Common myeloid progenitor, CD34-positive (primary cell): ENCODE measurements around the gene CAMK1.
A peak's percentile ranks its signal among the peaks of the same experiment; 100 is the strongest.

Experiments used
- CTCF ChIA-PET: fragments of 350-600 bp; sonication (Branson Sonifier 250); formaldehyde crosslinking; loops from one replicate; lab custom pipeline; 2021; ENCODE audit warnings: antibody characterized with exemption; lab: Charles Lee
- POLR2A ChIA-PET: fragments of 350-600 bp; sonication (Branson Sonifier 250); formaldehyde crosslinking; loops from one replicate; lab custom pipeline; 2021; ENCODE audit warnings: antibody characterized with exemption; lab: Charles Lee
- DNase-seq, 3 donors: peaks; one replicate each; pipeline versions ENCODE4 v3.0.0 to v3.0.0-alpha.2; 2013
- H3K27ac ChIP-seq, 2 experiments: 1 replicate in 1 of 2; 2 replicates in 1 of 2; pipeline ENCODE4 v1.7.0; 2013; ENCODE audit warnings: inconsistent platforms in 2 of 2, low read length in 2 of 2, mild to moderate bottlenecking in 2 of 2, low read depth in 1 of 2, moderate library complexity in 1 of 2; ENCODE audit not compliant: severe bottlenecking in 2 of 2, insufficient read depth in 1 of 2, poor library complexity in 1 of 2
- H3K27me3 ChIP-seq, 5 experiments: replicated peaks in 2 of 5; 1 replicate in 3 of 5; 2 replicates in 2 of 5; pipeline versions ENCODE4 v1.6.1 to v1.7.0; 2013; ENCODE audit warnings: low read length in 4 of 5, mild to moderate bottlenecking in 2 of 5, moderate library complexity in 2 of 5, inconsistent platforms in 1 of 5; ENCODE audit not compliant: insufficient read depth in 5 of 5, control insufficient read depth in 4 of 5
- H3K36me3 ChIP-seq, 4 experiments: 1 replicate in 2 of 4; 2 replicates in 2 of 4; pipeline versions ENCODE4 v1.6.1 to v1.7.0; 2013; ENCODE audit warnings: low read length in 3 of 4, control low read depth in 1 of 4, mild to moderate bottlenecking in 1 of 4; ENCODE audit not compliant: control insufficient read depth in 4 of 4, insufficient read depth in 4 of 4
- H3K4me1 ChIP-seq, 4 experiments: 1 replicate in 3 of 4; 2 replicates in 1 of 4; pipeline versions ENCODE4 v1.6.1 to v1.7.1; 2013; ENCODE audit warnings: low read length in 3 of 4, mild to moderate bottlenecking in 3 of 4, control low read depth in 1 of 4, inconsistent platforms in 1 of 4, moderate library complexity in 1 of 4; ENCODE audit not compliant: control insufficient read depth in 4 of 4, insufficient read depth in 4 of 4; ENCODE audit errors: control extremely low read depth in 1 of 4
- H3K4me3 ChIP-seq, 7 experiments: 1 replicate in 4 of 7; 2 replicates in 3 of 7; pipeline versions ENCODE4 v1.5.1 to v1.7.0; 2013; ENCODE audit warnings: mild to moderate bottlenecking in 7 of 7, low read length in 6 of 7, moderate library complexity in 6 of 7, inconsistent platforms in 2 of 7, low read depth in 2 of 7, control low read depth in 1 of 7; ENCODE audit not compliant: insufficient read depth in 4 of 7, control insufficient read depth in 1 of 7; ENCODE audit errors: extremely low read depth in 1 of 7
- H3K9me3 ChIP-seq, 5 experiments: 1 replicate in 4 of 5; 2 replicates in 1 of 5; pipeline versions ENCODE4 v1.6.1 to v1.7.1; 2013; ENCODE audit warnings: low read length in 4 of 5, mild to moderate bottlenecking in 2 of 5, inconsistent platforms in 1 of 5, low read depth in 1 of 5, moderate library complexity in 1 of 5; ENCODE audit not compliant: control insufficient read depth in 4 of 5, insufficient read depth in 2 of 5; ENCODE audit errors: control extremely low read depth in 1 of 5
- WGBS: methylation state at CpG from one replicate; pipeline ENCODE4 v1.1.5; 2013; ENCODE audit not compliant: insufficient coverage; 5-methylcytosine and 5-hydroxymethylcytosine counted together

CAMK1 gene

DNA sequence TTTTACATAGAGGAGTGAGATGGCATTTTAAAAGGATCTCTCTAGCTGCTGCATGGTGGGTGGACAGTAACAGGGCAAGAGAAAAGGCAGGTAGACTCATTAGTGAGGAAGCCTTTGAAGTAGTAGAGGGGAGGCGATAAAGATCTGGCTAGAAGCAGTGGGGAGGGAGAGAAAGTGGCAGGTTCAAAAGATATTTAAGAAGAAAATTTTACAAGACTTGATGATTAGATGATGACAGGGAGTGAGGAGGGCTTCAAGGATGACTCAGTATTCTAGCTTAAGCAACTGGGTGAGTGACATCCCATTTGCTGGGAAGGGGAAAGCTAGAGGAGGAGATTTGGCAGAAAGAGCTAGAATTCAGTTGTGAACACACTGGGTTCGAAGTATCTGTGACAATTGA, 42.0 kb downstream of the CAMK1 start:
- Histone ChIP-seq H3K4me3 (no peak overlapping the region), H3K27me3 (no peaks in the 10 kb centered on the region), H3K4me1 (peaks cover 3 to 28% (median 22%) of the 10 kb centered on the region in 4 experiments), H3K27ac (no peak overlapping the region), H3K9me3 (no peaks in the 10 kb centered on the region), H3K36me3 (no peaks in the 10 kb centered on the region)
- ChIA-PET CTCF (interaction anchor here (0.8 to 8.5 kb wide), 15 partner anchors 9 to 219 kb away, joined by 3 to 107 read pairs (median 6); no protein-coding TSS in a partner anchor), POLR2A (interaction anchor here (1.4 kb wide), 1 partner anchor 12 kb away, joined by 3 read pairs; no protein-coding TSS in a partner anchor)
- DNase-seq: no peak
- WGBS: 100% methylated on average over 2 of the region's 2 CpGs

DNA sequence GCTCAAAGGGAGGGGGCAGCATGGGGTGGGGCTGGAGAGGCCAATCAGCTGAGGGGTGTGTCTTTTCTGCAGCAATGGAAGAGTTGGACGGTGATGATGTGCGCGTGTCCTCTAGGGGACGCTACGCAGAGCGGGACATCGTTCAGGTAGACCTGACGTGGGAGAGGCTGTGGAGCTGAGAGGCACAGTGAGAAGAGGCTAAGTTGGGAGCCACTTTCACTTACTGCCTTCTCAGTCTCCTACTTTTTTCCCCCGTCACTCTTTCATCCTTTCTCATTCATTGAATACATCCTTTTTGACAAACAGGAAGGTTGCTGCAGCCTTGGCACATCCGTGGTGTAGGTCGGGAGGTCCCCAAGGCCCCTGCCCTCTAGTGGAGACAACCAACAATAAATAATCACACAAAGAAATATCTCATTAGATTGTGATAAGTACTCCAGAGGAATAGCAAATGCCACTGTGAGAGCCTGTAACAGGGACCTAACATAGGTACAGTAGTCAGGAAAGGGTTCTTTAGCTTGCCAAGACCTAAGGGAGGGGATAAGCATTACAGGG, 42.6 kb downstream of the CAMK1 start:
- ChIA-PET CTCF (interaction anchor here (0.7 to 8.5 kb wide), 16 partner anchors 9 to 220 kb away, joined by 3 to 107 read pairs (median 5); no protein-coding TSS in a partner anchor), POLR2A (interaction anchor here (1.4 kb wide), 1 partner anchor 11 kb away, joined by 3 read pairs; no protein-coding TSS in a partner anchor)
- Histone ChIP-seq H3K27ac (no peak overlapping the region), H3K9me3 (no peaks in the 10 kb centered on the region), H3K4me1 (peaks cover 3 to 24% (median 17%) of the 10 kb centered on the region in 4 experiments), H3K4me3 (peak overlapping the region in 1 of 7 experiments; percentile 48), H3K27me3 (no peaks in the 10 kb centered on the region), H3K36me3 (no peaks in the 10 kb centered on the region)
- DNase-seq: peak; percentile 74 to 83 (median 82)
- 26% methylated on average over 9 of the region's 11 CpGs for WGBS

DNA sequence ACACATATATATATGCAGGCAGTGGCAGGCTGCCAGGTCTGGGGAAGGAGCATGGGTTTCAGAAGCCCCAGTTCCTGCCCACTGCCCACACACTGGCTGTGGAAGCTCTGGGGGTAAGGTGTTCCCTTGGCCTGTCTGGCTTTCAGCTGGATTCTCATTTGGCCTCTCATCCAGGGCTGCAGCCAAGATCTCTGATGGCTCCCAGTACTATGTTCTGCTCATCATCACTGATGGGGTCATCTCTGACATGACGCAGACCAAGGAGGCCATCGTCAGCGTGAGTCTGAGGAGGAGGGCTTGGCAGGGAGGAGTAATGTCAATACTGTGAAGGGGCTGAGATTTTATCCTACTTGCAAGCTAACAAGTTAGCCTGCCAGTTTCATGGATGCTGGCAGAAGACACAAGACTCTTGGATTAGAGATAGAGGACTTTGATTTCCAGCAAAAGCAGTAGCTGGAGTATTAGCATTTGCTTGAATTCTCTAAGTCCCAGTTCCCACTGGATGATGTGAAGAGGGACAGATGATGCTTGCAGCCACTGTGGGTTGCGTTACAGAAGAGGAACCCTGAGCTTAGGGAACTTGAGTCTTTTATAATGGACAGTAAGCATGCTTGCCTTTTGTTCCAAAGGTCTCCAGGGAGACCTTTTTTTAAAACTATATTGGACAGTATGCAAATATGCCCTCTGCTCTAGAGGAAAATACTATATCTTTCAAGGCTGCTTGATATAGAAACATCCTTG, 43.8 kb downstream of the CAMK1 start:
- ChIA-PET CTCF (interaction anchor here (0.7 to 8.5 kb wide), 5 partner anchors 8 to 14 kb away, joined by 3 to 107 read pairs (median 12); no protein-coding TSS in a partner anchor), POLR2A (no interaction called here)
- Histone ChIP-seq H3K27me3 (no peaks in the 10 kb centered on the region), H3K36me3 (no peaks in the 10 kb centered on the region), H3K9me3 (no peaks in the 10 kb centered on the region), H3K4me1 (peaks cover 3 to 29% (median 17%) of the 10 kb centered on the region in 4 experiments), H3K27ac (no peak overlapping the region), H3K4me3 (no peak overlapping the region)
- WGBS: 97% methylated on average over 4 of the region's 4 CpGs
- no peak for DNase-seq

DNA sequence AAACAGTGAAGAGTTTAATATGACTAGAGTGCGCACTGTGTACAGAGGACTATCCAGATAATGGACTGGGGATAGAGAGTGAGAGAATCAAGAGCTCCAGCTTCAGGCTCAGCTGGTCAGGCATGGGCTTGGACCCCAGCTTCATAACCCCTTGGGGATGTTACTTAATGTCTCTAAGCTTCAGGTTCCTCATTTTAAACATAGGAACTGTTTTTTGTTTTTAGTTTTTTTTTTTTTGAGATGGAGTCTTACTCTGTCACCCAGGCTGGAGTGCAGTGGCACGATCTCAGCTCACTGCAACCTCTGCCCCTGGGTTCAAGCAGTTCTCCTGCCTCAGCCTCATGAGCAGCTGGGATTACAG, 48.1 kb downstream of the CAMK1 start:
- Histone ChIP-seq H3K27me3 (no peaks in the 10 kb centered on the region), H3K4me3 (no peak overlapping the region), H3K27ac (no peak overlapping the region), H3K9me3 (no peaks in the 10 kb centered on the region), H3K4me1 (peaks cover 0 to 6% (median under 1%) of the 10 kb centered on the region in 4 experiments), H3K36me3 (no peaks in the 10 kb centered on the region)
- DNase-seq: no peak
- ChIA-PET CTCF (interaction anchor here (1.1 to 8.9 kb wide), 5 partner anchors 8 to 47 kb away, joined by 3 to 107 read pairs (median 5); partner anchors contain the start of gene BRPF1), POLR2A (no interaction called here)
- WGBS: 77% methylated on average over 2 of the region's 2 CpGs

DNA sequence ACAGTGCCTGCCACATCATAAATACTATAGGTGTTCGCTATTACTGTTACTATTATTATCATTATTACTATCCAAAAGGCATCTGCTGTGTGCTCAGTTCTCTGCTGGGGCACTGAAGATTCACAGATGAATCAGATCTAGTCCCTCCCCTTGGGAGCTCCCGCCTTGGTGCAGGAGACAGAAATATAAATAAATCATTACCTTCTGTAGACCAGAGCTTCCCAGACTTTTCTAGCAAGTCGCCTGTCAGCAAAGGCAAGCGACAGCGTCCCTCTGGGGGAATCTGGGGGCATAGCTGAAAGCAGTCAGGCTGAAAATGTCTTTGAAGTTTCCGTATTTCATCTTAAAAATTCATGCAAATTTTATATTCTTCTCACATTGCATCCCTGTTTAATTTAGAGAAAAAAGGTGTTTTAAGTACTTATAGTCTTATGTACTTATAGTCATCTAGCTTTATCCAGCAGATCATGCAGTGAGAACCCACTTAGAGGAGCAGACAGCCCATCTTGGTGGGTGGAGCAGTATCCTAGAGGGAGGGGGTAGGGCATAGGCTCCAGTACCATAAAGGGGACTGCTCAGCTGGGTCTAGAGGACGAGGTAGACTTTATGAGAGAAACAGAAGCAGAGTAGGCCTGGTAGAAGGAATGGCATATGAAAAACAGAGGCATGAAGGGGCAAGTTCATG, 48.6 kb downstream of the CAMK1 start:
- no peaks in the 10 kb centered on the region for H3K36me3 ChIP-seq
- H3K4me3 ChIP-seq: no peak overlapping the region
- ChIA-PET POLR2A (interaction anchor here (0.6 kb wide), 1 partner anchor 1759 kb away, joined by 3 read pairs; no protein-coding TSS in a partner anchor), CTCF (interaction anchor here (1.1 to 8.9 kb wide), 4 partner anchors 9 to 14 kb away, joined by 3 to 107 read pairs (median 6); partner anchors contain the start of gene BRPF1)
- H3K27me3 ChIP-seq: no peaks in the 10 kb centered on the region
- 100% methylated on average over 1 of the region's 7 CpGs for WGBS
- no peak overlapping the region for H3K27ac ChIP-seq
- no peaks in the 10 kb centered on the region for H3K9me3 ChIP-seq
- H3K4me1 ChIP-seq: peaks cover 0 to 6% (median under 1%) of the 10 kb centered on the region in 4 experiments
- DNase-seq: no peak

DNA sequence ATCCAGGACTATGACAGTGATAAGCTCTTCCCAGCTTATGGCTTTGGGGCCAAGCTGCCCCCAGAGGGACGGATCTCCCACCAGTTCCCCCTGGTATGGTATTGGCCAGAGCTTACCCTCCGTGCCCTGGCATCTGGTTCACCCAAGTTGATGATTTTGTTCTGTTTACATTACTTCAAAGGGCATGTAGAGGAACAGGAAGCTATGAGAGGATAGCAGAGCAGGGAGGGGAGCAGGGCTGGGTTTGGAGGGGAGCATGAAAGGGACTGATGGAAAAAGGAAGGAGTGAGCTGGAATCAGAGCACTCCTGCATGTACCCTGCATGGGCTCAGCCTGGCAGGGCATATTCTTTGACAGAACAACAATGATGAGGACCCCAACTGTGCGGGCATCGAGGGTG, 51.6 kb downstream of the CAMK1 start:
- Histone ChIP-seq H3K9me3 (no peaks in the 10 kb centered on the region), H3K27me3 (no peaks in the 10 kb centered on the region), H3K4me3 (no peak overlapping the region), H3K36me3 (no peaks in the 10 kb centered on the region), H3K27ac (no peak overlapping the region), H3K4me1 (peaks cover 2 to 21% (median 16%) of the 10 kb centered on the region in 4 experiments)
- DNase-seq: no peak
- CTCF ChIA-PET: interaction anchor here (0.9 to 8.9 kb wide), 2 partner anchors 12 to 91 kb away, joined by 3 to 107 read pairs; partner anchors contain the start of gene BRPF1
- POLR2A ChIA-PET: no interaction called here
- 95% methylated on average over 4 of the region's 4 CpGs for WGBS
